ENCODE data around the gene TRIM54. TPM values are rescaled to one million over a fixed set of nuclear protein-coding genes. Genes with fewer than 3 reads are reported as not detected.
A peak's percentile ranks its signal among the peaks of the same experiment; 100 is the strongest.

TRIM54 gene
- total and polyA plus RNA-seq, 2 donors from 2014 or later = 0.31 to 2.1 TPM

DNA sequence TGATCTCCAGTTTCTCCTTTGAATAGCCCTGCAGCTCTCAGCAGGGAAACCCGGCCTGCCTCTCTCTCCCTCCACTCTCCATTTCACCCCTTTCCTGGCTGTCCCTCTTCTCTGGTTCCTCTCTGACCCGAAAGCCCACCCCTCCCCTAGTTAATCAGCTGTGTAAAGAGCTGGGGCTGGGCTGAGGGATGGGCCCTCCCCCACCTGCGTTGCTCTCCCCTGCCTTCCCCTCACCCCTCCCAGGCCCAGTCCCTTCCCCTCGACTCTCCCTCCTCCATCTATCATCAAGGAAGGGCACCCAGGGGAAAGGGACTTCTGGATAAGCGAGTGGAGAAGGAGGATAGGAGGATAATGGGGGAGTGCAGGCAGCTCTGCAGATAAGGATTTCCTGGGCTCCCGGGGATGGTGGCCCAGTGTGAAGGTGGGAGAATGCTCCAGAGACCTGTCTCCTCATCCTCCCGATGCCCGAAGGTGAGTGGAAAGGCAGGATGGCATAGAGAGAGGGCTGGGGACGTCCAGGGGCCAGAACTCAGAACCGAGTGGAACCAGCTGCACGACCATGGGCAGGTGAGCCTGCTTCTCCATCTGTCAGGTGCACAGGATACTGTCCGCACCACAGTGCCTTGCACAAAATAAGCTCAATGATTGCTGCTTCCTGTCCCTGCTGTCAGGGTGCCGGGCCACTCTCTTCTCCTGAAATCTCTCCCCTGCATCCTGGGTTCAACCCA is 31.4 kb upstream of the TRIM54 start:
- H3K9me3 ChIP-seq (ENCODE audit: control insufficient read depth in 2 of 3, insufficient read depth in 1 of 3, low read length in 3 of 3) = no peaks in the 10 kb centered on the region
- H3K4me1 ChIP-seq (ENCODE audit: control insufficient read depth in 2 of 3, insufficient read depth in 2 of 3, low read depth in 1 of 3, low read length in 3 of 3) = peaks cover 0 to 4% (median 0%) of the 10 kb centered on the region in 3 donors
- no peak overlapping the region for H3K9ac ChIP-seq (ENCODE audit: low read length in 3 of 3)
- no peak for TF ChIP-seq CTCF (IDR thresholded peaks at IDR 0.05; ENCODE audit: borderline replicate concordance, extremely low read depth, insufficient read depth)
- peak in 3 of 5 donors; percentile 25 to 59 (median 28) for DNase-seq
- H3K36me3 ChIP-seq (ENCODE audit: control insufficient read depth in 2 of 3, insufficient read depth in 3 of 3, low read length in 3 of 3) = no peaks in the 10 kb centered on the region
- H3K27me3 ChIP-seq (ENCODE audit: control insufficient read depth, insufficient read depth, low read length) = no peaks in the 10 kb centered on the region
- intact Hi-C loops (cut with DNase I) = no loop called here
- H3K27ac ChIP-seq (ENCODE audit: low read depth in 2 of 2, low read length in 2 of 2) = no peak overlapping the region
- no peak for FAIRE-seq
- no peak overlapping the region for H3K4me3 ChIP-seq (ENCODE audit: low read length in 3 of 3)

DNA sequence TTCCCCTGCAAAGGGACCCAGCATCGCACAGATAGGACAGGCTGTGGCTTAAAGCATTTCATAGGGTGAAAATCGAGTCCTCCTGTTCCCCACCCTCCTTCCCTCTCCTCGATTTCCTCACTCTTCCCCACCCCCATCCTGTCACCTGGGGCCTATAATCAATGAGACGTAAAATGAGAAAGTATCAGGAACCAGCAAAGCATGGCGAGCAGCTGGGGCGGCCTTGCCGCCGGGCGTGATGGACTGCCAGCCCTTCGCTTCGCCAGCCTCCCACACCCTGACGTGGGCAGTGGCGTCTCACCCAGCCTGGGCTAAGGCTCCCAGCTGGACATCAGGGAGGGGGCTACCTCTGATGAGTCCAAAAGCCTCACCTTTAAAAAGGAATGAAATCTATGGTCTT is 30.5 kb upstream of the TRIM54 start:
- Histone ChIP-seq H3K4me1 (ENCODE audit: control insufficient read depth in 2 of 3, insufficient read depth in 2 of 3, low read depth in 1 of 3, low read length in 3 of 3) (peaks cover 0 to 4% (median 0%) of the 10 kb centered on the region in 3 donors), H3K36me3 (ENCODE audit: control insufficient read depth in 2 of 3, insufficient read depth in 3 of 3, low read length in 3 of 3) (no peaks in the 10 kb centered on the region), H3K27me3 (ENCODE audit: control insufficient read depth, insufficient read depth, low read length) (no peaks in the 10 kb centered on the region), H3K27ac (ENCODE audit: low read depth in 2 of 2, low read length in 2 of 2) (no peak overlapping the region), H3K9me3 (ENCODE audit: control insufficient read depth in 2 of 3, insufficient read depth in 1 of 3, low read length in 3 of 3) (no peaks in the 10 kb centered on the region), H3K4me3 (ENCODE audit: low read length in 3 of 3) (no peak overlapping the region), H3K9ac (ENCODE audit: low read length in 3 of 3) (no peak overlapping the region)
- intact Hi-C loops (cut with DNase I) = no loop called here
- no peak for FAIRE-seq
- TF ChIP-seq CTCF (IDR thresholded peaks at IDR 0.05; ENCODE audit: borderline replicate concordance, extremely low read depth, insufficient read depth) = no peak
- DNase-seq = peak in 4 of 5 donors; percentile 54 to 69 (median 60)

DNA sequence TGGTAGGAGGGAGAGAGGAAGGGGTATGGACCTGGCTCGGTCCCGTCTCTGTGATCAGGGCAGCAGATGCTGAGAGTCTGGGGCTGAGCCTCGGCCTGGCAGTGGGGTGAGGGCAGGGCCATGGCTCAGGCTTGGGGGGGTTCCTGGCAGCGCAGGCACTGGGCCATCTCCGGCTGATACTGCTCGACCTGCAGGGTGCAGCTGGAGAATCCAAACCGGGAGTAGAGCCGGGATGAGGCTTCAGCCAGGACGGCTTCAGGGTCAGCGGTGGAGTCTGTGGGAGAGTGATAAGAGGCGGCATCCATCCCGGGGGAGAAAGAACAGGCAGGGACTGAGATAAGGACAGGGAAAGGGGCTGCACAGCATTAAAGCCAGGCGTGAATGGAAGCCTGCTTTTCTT is 27.0 kb upstream of the TRIM54 start:
- no peak for DNase-seq
- H3K27me3 ChIP-seq (ENCODE audit: control insufficient read depth, insufficient read depth, low read length) = no peaks in the 10 kb centered on the region
- no peak overlapping the region for H3K27ac ChIP-seq (ENCODE audit: low read depth in 2 of 2, low read length in 2 of 2)
- FAIRE-seq = no peak
- no peaks in the 10 kb centered on the region for H3K36me3 ChIP-seq (ENCODE audit: control insufficient read depth in 2 of 3, insufficient read depth in 3 of 3, low read length in 3 of 3)
- no peak overlapping the region for H3K4me3 ChIP-seq (ENCODE audit: low read length in 3 of 3)
- no peaks in the 10 kb centered on the region for H3K4me1 ChIP-seq (ENCODE audit: control insufficient read depth in 2 of 3, insufficient read depth in 2 of 3, low read depth in 1 of 3, low read length in 3 of 3)
- intact Hi-C loops (cut with DNase I) = no loop called here
- no peaks in the 10 kb centered on the region for H3K9me3 ChIP-seq (ENCODE audit: control insufficient read depth in 2 of 3, insufficient read depth in 1 of 3, low read length in 3 of 3)
- no peak overlapping the region for H3K9ac ChIP-seq (ENCODE audit: low read length in 3 of 3)
- TF ChIP-seq CTCF (IDR thresholded peaks at IDR 0.05; ENCODE audit: borderline replicate concordance, extremely low read depth, insufficient read depth) = no peak
